Measurements from ENCODE around the gene NDUFS6.

DNA sequence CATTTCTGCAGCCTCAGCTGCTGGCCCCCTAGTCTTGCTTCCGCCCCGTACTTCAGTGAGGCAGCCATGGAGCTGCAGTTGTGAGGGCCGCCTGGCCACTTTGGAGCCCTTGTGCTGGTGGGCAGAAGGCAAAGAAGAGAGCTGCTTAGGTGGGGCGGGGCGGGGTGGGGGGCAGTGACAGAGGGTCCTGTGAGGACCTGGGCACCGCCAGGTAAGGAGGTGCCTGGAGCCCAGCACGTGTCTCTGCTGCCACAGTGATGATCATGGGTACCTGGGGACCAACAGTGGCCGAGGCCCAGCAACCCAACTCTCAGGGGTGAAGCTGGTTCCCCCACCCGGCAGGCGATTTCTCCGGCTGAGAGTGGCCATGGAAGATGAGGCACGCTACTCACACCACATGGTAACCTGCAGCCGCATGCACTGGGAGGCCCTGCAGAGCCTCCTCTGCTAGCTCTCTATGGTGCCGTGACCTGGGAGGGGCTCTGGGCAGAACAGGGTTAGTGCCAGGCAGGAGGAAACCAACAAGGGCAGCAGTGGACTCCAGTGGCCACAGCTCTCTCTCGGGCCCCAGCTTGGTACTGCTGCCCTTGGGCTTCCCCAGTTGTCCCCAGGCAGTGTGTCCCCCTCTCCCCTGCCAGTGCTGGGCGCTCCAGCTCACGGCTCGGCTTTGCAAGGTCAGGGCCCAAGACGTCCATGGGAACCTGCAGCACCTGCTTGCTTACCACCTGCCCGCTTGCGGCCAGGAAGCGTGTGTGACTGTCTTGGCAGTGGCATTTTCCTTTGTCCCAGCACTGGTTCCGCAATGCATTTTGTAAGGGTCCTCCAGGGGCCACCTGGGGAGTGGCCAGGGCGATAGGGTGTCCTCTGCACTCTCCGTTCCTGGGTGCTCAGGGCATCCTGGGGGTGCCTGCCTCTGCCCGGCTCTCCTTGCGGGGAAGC is 24.0 kb downstream of the NDUFS6 start:
- no peak for TF ChIP-seq CTCF (IDR thresholded peaks at IDR 0.05)
- no peak for TF ChIP-seq POLR2A (IDR thresholded peaks at IDR 0.05)
